KMS-11 (cell line): ENCODE measurements around the gene ENG.
A peak's percentile ranks its signal among the peaks of the same experiment; 100 is the strongest.
"Not testable (repeated sequence)": the region's sequence is repeated elsewhere in the genome, so short reads cannot be mapped to it uniquely, and the experiment has no call there.

Source experiments
- H2AFZ ChIP-seq: fragments of 200-600 bp; sonication (generic); 2 replicates; pipeline ENCODE4 v1.6.1; 2016; ENCODE audit warnings: antibody characterized with exemption, mixed run types, low read depth
- H3K27ac ChIP-seq: fragments of 200-600 bp; sonication (generic); 2 replicates; pipeline ENCODE4 v1.6.1; 2016; ENCODE audit warnings: mild to moderate bottlenecking, mixed run types
- H3K27me3 ChIP-seq: fragments of 200-600 bp; sonication (generic); 2 replicates; pipeline ENCODE4 v1.6.1; 2017; ENCODE audit warnings: mild to moderate bottlenecking, low read depth, mixed run types, moderate library complexity; ENCODE audit not compliant: insufficient read depth
- H3K36me3 ChIP-seq: fragments of 200-600 bp; sonication (generic); 2 replicates; pipeline ENCODE4 v1.6.1; 2017; ENCODE audit warnings: mild to moderate bottlenecking, mixed run types; ENCODE audit not compliant: insufficient read depth
- H3K4me1 ChIP-seq: fragments of 200-600 bp; sonication (generic); 2 replicates; pipeline ENCODE4 v1.6.1; 2016; ENCODE audit warnings: mild to moderate bottlenecking, low read depth, mixed run types; ENCODE audit not compliant: poor library complexity, severe bottlenecking
- H3K4me2 ChIP-seq: fragments of 200-600 bp; sonication (generic); 2 replicates; pipeline ENCODE4 v1.7.0; 2016; ENCODE audit warnings: mild to moderate bottlenecking, mixed run types
- H3K4me3 ChIP-seq: fragments of 200-600 bp; sonication (generic); IDR thresholded peaks from 2 replicates; pipeline ENCODE4 v1.6.1; 2017; ENCODE audit warnings: low read depth, low read length, mixed read lengths; ENCODE audit not compliant: insufficient read depth
- H3K79me2 ChIP-seq: fragments of 200-600 bp; sonication (generic); 2 replicates; pipeline ENCODE4 v1.6.1; 2016; ENCODE audit warnings: low read depth, mixed run types; ENCODE audit not compliant: insufficient read depth
- H3K9ac ChIP-seq: fragments of 200-600 bp; sonication (generic); 2 replicates; pipeline ENCODE4 v1.6.1; 2016; ENCODE audit warnings: mild to moderate bottlenecking, mixed run types
- H4K20me1 ChIP-seq: fragments of 200-600 bp; sonication (generic); 2 replicates; pipeline ENCODE4 v1.6.1; 2016; ENCODE audit warnings: mild to moderate bottlenecking, mixed run types; ENCODE audit not compliant: insufficient read depth
- TF ChIP-seq, protein P1 (sequence below): fragments of 200-600 bp; sonication (generic); conservative IDR thresholded peaks from 2 replicates; pipeline ENCODE4 v1.6.1; 2017; ENCODE audit warnings: low read depth, mild to moderate bottlenecking, antibody characterized with exemption, low read length, moderate library complexity, mixed read lengths

ENG gene

GRCh38 chr9:127871531-127871930, 17.1 kb upstream of the ENG start:
- Histone ChIP-seq H3K27me3 (no peaks in the 10 kb centered on the region), H3K79me2 (no peaks in the 10 kb centered on the region), H3K4me2 (no peak overlapping the region), H4K20me1 (no peaks in the 10 kb centered on the region), H3K36me3 (no peaks in the 10 kb centered on the region), H2AFZ (no peak overlapping the region), H3K4me3 (no peak overlapping the region), H3K4me1 (no peaks in the 10 kb centered on the region), H3K27ac (no peak overlapping the region), H3K9ac (no peak overlapping the region)
- TF ChIP-seq, protein P1, sequence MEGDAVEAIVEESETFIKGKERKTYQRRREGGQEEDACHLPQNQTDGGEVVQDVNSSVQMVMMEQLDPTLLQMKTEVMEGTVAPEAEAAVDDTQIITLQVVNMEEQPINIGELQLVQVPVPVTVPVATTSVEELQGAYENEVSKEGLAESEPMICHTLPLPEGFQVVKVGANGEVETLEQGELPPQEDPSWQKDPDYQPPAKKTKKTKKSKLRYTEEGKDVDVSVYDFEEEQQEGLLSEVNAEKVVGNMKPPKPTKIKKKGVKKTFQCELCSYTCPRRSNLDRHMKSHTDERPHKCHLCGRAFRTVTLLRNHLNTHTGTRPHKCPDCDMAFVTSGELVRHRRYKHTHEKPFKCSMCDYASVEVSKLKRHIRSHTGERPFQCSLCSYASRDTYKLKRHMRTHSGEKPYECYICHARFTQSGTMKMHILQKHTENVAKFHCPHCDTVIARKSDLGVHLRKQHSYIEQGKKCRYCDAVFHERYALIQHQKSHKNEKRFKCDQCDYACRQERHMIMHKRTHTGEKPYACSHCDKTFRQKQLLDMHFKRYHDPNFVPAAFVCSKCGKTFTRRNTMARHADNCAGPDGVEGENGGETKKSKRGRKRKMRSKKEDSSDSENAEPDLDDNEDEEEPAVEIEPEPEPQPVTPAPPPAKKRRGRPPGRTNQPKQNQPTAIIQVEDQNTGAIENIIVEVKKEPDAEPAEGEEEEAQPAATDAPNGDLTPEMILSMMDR, result no peak

- H3K36me3 ChIP-seq, result no peaks in the 10 kb centered on the region
- H3K9ac ChIP-seq, result no peak overlapping the region
- TF ChIP-seq, protein P1, result no peak
- no peak overlapping the region for H2AFZ ChIP-seq
- no peaks in the 10 kb centered on the region for H3K79me2 ChIP-seq
- no peaks in the 10 kb centered on the region for H4K20me1 ChIP-seq
- H3K27me3 ChIP-seq, result no peaks in the 10 kb centered on the region
- H3K4me3 ChIP-seq, result no peak overlapping the region
- no peak overlapping the region for H3K27ac ChIP-seq
- H3K4me2 ChIP-seq, result no peak overlapping the region
- H3K4me1 ChIP-seq, result no peaks in the 10 kb centered on the region
Measured at GRCh38 chr9:127870887-127871286, 16.4 kb upstream of the ENG start.

GRCh38 chr9:127870153-127870491, 15.7 kb upstream of the ENG start:
- TF ChIP-seq, protein P1, result peak; percentile 22
- not testable (repeated sequence) for H3K27me3 ChIP-seq, H3K4me2 ChIP-seq, H3K27ac ChIP-seq, H3K79me2 ChIP-seq, H3K36me3 ChIP-seq, H3K4me1 ChIP-seq, H3K9ac ChIP-seq, H4K20me1 ChIP-seq, H2AFZ ChIP-seq, H3K4me3 ChIP-seq

- H3K27ac ChIP-seq, result no peak overlapping the region
Measured at GRCh38 chr9:127869310-127870152, 15.1 kb upstream of the ENG start.

More at GRCh38 chr9:127869310-127870152, 15.1 kb upstream of the ENG start:
- Histone ChIP-seq H3K9ac (no peak overlapping the region), H4K20me1 (no peaks in the 10 kb centered on the region), H3K79me2 (no peaks in the 10 kb centered on the region), H3K4me1 (no peaks in the 10 kb centered on the region), H3K4me2 (no peak overlapping the region), H3K27me3 (no peaks in the 10 kb centered on the region), H3K4me3 (no peak overlapping the region), H3K36me3 (no peaks in the 10 kb centered on the region), H2AFZ (no peak overlapping the region)
- TF ChIP-seq, protein P1, result peak; percentile 91
